K562 (cell line): ENCODE results near the gene ZNF302. TPM values are rescaled to one million over a fixed set of nuclear protein-coding genes. Genes with fewer than 3 reads are reported as not detected.

Experiments used
- IRF1 ChIP-seq: sonication (generic); formaldehyde crosslinking; IDR thresholded peaks from 2 replicates; pipeline ENCODE4 v1.8.0; 2022; ENCODE audit warnings: missing genetic modification reagents, mild to moderate bottlenecking, borderline replicate concordance
- MCM3 ChIP-seq: fragments of 450-650 bp; IDR thresholded peaks from 2 replicates; pipeline ENCODE4 v1.6.1; 2016
- MYC ChIP-seq, 2 experiments: fragments of 250-450 bp in 1 of 2; sonication (Bioruptor Pico) in 1 of 2; IDR thresholded peaks; 2 replicates each; pipeline versions ENCODE4 v1.5.1 to v1.6.1; 2012 to 2021; ENCODE audit warnings: low read depth in 2 of 2, borderline replicate concordance in 1 of 2, improper control_type of control experiment in 1 of 2, low read length in 1 of 2, mild to moderate bottlenecking in 1 of 2, moderate library complexity in 1 of 2
- PKNOX1 ChIP-seq: fragments of 450-650 bp; IDR thresholded peaks from 2 replicates; pipeline ENCODE4 v1.6.1; 2016
- POLR2G ChIP-seq: fragments of 200-400 bp; formaldehyde crosslinking; IDR thresholded peaks from 2 replicates; pipeline ENCODE4 v1.6.1; 2017; ENCODE audit warnings: low read depth, mild to moderate bottlenecking, antibody characterized with exemption, low read length, moderate library complexity
- RB1 ChIP-seq: fragments of 450-650 bp; IDR thresholded peaks from 2 replicates; pipeline ENCODE4 v1.6.1; 2017; ENCODE audit warnings: low read depth, mild to moderate bottlenecking
- SMARCC2 ChIP-seq: fragments of 450-650 bp; IDR thresholded peaks from 2 replicates; pipeline ENCODE4 v1.6.1; 2017; ENCODE audit warnings: antibody characterized with exemption, moderate library complexity, mild to moderate bottlenecking, low read depth
- SMC3 ChIP-seq: conservative IDR thresholded peaks from 2 replicates; pipeline ENCODE4 v1.6.1; 2011; ENCODE audit warnings: low read depth, low read length, improper control_type of control experiment; ENCODE audit not compliant: insufficient read depth
- SP1 ChIP-seq: sonication (generic); formaldehyde crosslinking; IDR thresholded peaks from 2 replicates; pipeline ENCODE4 v1.8.1; 2022; ENCODE audit warnings: mild to moderate bottlenecking, missing genetic modification reagents
- SRSF1 ChIP-seq: fragments of 200-400 bp; formaldehyde crosslinking; IDR thresholded peaks from 2 replicates; pipeline ENCODE4 v1.6.1; 2017; ENCODE audit warnings: mild to moderate bottlenecking, low read depth, low read length, moderate library complexity
- TCF7 ChIP-seq: sonication (generic); IDR thresholded peaks from 2 replicates; pipeline ENCODE4 v1.6.1; 2016; ENCODE audit warnings: antibody characterized with exemption, borderline replicate concordance
- TCF7L2 ChIP-seq: fragments of 150-350 bp; IDR thresholded peaks from 2 replicates; pipeline ENCODE4 v1.6.1; 2016; ENCODE audit warnings: low read depth, mild to moderate bottlenecking, low read length, moderate library complexity
- XRCC3 ChIP-seq: fragments of 450-650 bp; IDR thresholded peaks from 2 replicates; pipeline ENCODE4 v1.6.1; 2017; ENCODE audit warnings: mild to moderate bottlenecking, moderate library complexity
- ZBTB40 ChIP-seq, 2 experiments: fragments of 450-650 bp in 1 of 2; sonication (generic) in 1 of 2; formaldehyde crosslinking in 1 of 2; IDR thresholded peaks; 2 replicates each; pipeline versions ENCODE4 v1.7.1 to v1.9.0; 2016 to 2022; ENCODE audit warnings: inconsistent platforms in 1 of 2, mild to moderate bottlenecking in 1 of 2, missing genetic modification reagents in 1 of 2
- ZNF695 ChIP-seq: fragments of 450-650 bp; formaldehyde crosslinking; IDR thresholded peaks from 2 replicates; pipeline ENCODE4 v1.4.0; 2020; ENCODE audit warnings: mild to moderate bottlenecking, moderate library complexity
- ZNF778 ChIP-seq: fragments of 450-650 bp; formaldehyde crosslinking; IDR thresholded peaks from 2 replicates; pipeline ENCODE4 v1.4.0; 2020; ENCODE audit warnings: mild to moderate bottlenecking, moderate library complexity
- polyA plus RNA-seq, 8 experiments: library from polyadenylated mRNA; depleted of rRNA in 4 of 8; stranded (reverse) in 5 of 8; unstranded in 3 of 8; fragments of >200 nt; fragmentation: Nextera tagmentation in 2 of 8; fragmentation: Illumina TruSeq in 1 of 8; extraction: Ambion mirVana in 2 of 8; extraction: Trizol in 1 of 8; gene quantifications; 2 replicates each; pipeline versions ENCODE4 v1.2.1 to v1.2.3, GENCODE V29; 2011 to 2014; ENCODE audit warnings: inconsistent platforms in 1 of 8, missing spikeins in 1 of 8
- total RNA-seq, 7 experiments: library from RNA; depleted of rRNA in 6 of 7; stranded (reverse); fragments of >200 nt in 6 of 7; fragmentation: Illumina TruSeq in 2 of 7; extraction: Trizol in 2 of 7; gene quantifications; 2 replicates each; pipeline versions ENCODE4 v1.2.1 to v1.2.3, GENCODE V29; 2011 to 2021; ENCODE audit warnings: low replicate concordance in 1 of 7

ZNF302 gene
- total and polyA plus RNA-seq, 9 of the 15 experiments (the other 6 are each of a cell fraction or from before 2014, with no cell fraction given), result 0.08 to 1.0 (median 0.27) TPM; not detected in 1

- TF ChIP-seq ZBTB40 (IDR thresholded peaks at IDR 0.05), result no peak
- TF ChIP-seq ZBTB40 (CRISPR knock-in tag; IDR thresholded peaks at IDR 0.05), result no peak
- no peak for TF ChIP-seq IRF1 (CRISPR knock-in tag)
- no peak for TF ChIP-seq PKNOX1
- TF ChIP-seq SMC3, result no peak
- TF ChIP-seq TCF7L2, result no peak
- TF ChIP-seq MCM3, result no peak
- no peak for TF ChIP-seq XRCC3
- no peak for TF ChIP-seq SP1
- TF ChIP-seq POLR2G, result no peak
- TF ChIP-seq SRSF1, result no peak
- TF ChIP-seq MYC (IDR thresholded peaks at IDR 0.05; ENCODE audit: low read depth, low read length), result no peak
- TF ChIP-seq MYC (CRISPR knock-in tag; IDR thresholded peaks at IDR 0.05; ENCODE audit: borderline replicate concordance, low read depth), result no peak
- TF ChIP-seq ZNF778 (CRISPR knock-in tag), result no peak
- TF ChIP-seq TCF7, result no peak
- no peak for TF ChIP-seq RB1
- TF ChIP-seq SMARCC2, result no peak
- no peak for TF ChIP-seq ZNF695 (CRISPR knock-in tag)
Observed at GRCh38 chr19:34644991-34645461, 32.5 kb upstream of the ZNF302 start (continued).
